Astrocyte of the hippocampus (primary cell): ENCODE measurements around the gene ATP6AP1.
"Not testable (repeated sequence)": the region's sequence is repeated elsewhere in the genome, so short reads cannot be mapped to it uniquely, and the experiment has no call there.

Experiments used
- DNase-seq: peaks from one replicate; pipeline ENCODE4 v3.0.0; 2011; ENCODE audit warnings: low read depth, low spot score

ATP6AP1 gene, protein sequence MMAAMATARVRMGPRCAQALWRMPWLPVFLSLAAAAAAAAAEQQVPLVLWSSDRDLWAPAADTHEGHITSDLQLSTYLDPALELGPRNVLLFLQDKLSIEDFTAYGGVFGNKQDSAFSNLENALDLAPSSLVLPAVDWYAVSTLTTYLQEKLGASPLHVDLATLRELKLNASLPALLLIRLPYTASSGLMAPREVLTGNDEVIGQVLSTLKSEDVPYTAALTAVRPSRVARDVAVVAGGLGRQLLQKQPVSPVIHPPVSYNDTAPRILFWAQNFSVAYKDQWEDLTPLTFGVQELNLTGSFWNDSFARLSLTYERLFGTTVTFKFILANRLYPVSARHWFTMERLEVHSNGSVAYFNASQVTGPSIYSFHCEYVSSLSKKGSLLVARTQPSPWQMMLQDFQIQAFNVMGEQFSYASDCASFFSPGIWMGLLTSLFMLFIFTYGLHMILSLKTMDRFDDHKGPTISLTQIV

DNA sequence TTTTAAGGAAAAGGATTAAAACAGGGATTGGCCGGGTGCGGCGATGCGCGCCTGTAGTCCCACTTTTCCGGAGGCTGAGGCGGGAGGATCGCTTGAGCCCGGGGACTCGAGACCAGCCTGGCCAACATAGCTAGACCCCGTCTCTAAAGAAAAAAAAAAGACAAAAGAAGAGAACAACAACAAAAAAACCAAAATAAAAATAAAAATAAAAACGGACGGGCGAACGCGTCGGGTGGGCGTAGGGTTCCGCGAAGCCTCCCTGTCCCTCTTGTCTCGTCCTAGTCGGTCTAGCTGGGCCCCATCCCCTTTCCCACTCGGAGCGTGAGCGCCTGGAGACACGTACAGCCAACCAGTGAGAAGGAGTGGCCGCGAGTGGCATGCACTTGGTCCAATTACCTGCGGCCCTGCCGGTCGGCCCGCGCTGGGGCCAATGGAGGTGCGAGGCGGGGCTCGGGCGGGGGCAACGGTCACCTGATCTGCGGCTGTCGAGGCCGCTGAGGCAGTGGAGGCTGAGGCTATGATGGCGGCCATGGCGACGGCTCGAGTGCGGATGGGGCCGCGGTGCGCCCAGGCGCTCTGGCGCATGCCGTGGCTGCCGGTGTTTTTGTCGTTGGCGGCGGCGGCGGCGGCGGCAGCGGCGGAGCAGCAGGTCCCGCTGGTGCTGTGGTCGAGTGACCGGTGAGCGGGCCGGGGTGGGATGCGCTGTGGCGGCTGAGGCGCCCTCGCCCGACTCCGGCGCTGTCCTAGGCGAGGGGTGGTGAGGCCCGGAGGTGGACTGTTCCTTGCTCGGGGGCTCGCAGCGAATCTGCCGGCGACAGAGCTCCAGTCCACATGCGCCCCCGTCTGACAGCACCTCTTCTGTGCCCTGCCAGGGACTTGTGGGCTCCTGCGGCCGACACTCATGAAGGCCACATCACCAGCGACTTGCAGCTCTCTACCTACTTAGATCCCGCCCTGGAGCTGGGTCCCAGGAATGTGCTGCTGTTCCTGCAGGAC lies at the start of gene ATP6AP1:
TSS of gene ATP6AP1 (plus strand) at position 502 of the 996 bp plus-strand sequence. CDS start at position 518, 16 bp downstream.
- peak; percentile 96 for DNase-seq

DNA sequence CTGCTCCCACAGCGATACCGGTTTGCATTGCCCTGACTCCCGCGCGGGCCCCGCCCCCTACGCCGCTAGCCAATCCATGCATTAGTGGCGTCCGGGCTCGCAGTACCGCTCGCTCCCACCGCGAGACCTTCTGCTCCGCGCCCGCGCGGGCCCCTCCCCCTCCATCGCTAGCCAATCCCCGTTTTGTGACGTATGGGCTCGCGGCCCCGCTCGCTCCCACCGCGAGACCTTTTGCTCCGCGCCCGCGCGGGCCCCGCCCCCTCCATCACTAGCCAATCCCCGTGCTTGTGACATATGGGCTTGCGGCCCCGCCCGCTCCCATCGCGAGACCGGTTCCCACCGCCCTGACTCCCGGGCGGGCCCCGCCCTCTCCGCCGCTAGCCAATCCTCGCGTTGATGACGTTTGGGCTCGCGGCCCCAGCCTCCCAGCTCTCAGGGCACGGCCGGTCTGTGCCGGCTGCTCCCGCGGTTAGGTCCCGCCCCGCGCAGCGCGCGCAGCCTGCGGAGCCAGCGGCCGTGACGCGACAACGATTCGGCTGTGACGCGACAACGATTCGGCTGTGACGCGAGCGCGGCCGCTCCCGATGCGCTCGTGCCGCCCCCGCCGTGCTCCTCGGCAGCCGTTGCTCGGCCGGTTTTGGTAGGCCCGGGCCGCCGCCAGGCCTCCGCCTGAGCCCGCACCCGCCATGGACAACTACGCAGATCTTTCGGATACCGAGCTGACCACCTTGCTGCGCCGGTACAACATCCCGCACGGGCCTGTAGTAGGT lies 49.5 kb upstream of the ATP6AP1 start, which contains the start of gene EMD:
TSS of gene EMD (plus strand) at position 497 of the 770 bp plus-strand sequence. CDS start at position 687, 190 bp downstream.
- DNase-seq = peak; percentile 98

DNA sequence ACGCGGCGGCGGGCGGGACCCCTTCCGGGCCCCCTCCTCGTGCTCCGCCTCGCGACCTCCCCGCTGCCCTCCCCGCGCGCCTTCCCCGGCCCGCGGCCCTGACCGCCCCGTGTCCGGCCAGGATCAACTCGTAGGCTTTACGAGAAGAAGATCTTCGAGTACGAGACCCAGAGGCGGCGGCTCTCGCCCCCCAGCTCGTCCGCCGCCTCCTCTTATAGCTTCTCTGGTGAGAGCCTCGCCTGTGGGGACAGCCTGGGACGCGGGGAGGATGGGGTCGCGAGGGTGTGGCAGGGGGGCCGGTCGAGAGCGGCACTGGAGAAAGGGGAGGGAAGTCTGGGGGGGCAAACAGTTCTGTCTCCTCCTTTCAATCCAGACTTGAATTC lies 48.9 kb upstream of the ATP6AP1 start:
- no peak for DNase-seq

DNA sequence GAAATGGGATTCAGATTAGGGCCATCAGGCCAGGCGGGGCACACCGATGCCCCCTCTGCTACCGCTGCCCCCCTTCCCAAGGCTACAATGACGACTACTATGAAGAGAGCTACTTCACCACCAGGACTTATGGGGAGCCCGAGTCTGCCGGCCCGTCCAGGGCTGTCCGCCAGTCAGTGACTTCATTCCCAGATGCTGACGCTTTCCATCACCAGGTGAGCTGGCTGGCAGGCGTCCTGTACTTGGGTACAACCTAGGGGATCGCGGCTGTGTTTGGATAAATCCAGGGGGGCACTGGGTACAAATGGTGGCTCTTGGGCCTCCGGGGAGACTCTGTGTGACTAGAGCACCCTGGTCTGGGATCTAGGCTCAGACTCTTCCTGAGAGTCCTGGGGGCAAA lies 48.3 kb upstream of the ATP6AP1 start:
- DNase-seq = no peak

DNA sequence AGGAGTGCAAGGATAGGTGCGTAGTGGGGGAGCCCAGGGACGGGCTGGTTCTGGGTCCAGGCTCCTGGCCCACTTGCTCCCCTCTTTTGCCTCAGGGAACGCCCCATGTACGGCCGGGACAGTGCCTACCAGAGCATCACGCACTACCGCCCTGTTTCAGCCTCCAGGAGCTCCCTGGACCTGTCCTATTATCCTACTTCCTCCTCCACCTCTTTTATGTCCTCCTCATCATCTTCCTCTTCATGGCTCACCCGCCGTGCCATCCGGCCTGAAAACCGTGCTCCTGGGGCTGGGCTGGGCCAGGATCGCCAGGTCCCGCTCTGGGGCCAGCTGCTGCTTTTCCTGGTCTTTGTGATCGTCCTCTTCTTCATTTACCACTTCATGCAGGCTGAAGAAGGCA lies 47.7 kb upstream of the ATP6AP1 start:
- DNase-seq = no peak

DNA sequence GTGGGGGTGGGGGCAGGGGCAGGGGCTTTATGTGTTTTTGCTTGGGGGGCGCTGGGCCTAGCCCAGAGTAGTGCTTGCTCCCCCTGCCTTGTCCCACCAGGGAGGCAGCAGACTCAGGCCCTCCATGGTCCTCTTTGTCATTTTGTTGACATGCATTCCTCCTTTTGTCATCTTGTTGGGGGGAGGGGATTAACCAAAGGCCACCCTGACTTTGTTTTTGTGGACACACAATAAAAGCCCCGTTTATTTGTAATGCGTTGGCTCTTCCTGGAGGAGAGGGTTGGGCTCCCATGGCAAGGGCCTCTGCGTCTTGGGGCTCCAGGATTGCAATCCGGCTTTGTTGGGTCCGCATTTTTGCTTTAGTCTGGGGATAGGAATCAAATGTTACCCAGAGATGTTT lies 47.2 kb upstream of the ATP6AP1 start:
- DNase-seq = no peak

DNA sequence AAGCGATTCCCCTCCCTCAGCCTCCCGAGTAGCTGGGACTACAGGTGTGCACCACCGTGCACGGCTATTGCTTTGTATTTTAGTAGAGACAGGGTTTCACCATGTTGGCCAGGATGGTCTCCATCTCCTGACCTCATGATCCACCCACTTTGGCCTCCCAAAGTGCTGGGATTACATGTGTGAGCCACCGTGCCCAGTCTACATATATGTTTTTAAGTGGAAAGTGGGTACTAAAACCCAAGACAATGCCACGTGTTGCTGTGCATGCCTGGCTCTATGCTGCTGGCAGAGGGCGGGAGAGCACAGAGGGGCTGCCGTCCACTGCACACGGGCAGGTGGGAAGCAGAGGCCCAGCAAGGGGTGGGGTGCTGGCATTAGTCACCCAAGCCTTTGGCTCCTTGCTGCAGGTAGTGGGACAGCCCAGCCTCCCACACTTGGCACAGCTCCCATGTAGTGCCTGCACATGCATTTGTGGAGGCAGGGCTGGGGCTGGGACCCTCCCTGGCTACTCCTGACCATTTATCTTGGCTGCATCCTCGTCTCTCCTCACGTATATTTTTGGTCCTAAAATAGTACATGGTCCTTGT lies 45.9 kb upstream of the ATP6AP1 start:
- DNase-seq = no peak

DNA sequence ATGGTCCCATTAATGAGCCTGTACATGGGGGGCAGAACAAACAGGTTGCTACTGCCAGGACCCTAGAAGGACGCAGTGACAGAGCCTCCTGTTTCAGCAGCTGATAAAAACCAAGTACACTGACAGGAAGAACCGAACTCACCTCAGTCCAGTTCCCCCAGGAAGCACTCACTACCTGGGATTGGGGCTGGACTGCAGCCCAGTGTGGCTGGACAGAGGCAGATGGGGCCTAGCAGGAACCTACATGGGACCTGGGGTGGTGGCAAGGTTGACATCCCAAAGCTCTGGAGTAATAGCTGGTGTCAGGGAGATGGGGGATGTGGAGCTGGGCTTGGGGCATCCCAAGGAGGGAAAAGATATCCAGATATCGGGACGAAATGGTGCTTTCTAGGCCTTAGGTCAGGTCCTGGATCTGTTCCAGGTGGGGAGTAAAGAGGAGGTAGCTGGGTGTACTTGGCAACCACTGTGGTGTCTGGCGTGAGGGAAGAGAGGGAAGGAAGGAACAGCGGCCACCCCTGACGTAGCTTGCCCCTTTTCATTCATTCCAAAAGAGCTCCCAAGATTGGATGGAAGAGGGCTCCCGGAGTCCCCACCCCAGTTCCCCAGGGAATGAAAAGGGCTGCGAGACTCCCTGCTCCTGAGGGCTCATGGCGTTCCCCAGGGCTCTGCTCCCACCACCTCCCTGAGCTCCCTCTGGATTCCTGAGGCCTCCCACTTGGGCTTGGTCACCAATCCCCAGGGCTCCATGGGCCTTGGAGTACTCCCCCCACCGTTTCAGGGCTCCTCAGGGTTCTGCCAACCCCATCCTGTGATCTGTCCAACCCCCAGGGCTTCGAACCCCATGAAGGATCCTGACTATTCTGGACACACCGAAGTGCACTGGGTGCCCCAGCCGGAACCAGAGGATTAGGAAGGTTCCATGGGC lies 44.9 kb upstream of the ATP6AP1 start:
- DNase-seq = no peak

DNA sequence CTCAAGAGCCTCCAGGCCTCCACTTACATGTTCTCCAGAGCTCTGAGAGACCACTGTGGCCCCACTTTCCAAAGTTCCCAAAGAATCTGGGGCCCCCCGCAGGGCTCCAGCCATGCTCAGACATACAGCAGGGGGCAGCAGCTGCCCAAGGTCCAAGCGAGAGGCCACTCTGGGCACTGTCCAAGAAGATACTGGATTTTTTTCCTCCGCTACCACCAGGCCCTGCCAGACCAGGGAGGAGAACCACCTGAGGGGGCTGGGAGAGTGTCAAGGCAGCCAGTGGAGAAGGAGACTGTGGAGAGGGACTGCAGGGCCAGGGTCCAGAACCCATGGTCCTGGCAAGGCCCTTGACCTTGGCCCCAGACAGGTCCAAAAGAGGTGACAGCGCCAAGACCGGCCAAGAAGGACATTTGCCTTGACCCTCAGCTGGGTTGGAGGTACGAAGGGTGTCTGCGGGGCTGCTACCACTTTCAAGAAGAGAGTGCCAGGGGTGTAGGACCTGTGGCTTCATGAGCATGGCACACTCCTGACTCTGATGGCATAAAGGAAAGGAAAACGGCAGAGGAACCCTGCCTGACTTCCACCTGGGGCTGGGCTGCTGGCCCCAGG lies 44.1 kb upstream of the ATP6AP1 start:
- peak; percentile 33 for DNase-seq

DNA sequence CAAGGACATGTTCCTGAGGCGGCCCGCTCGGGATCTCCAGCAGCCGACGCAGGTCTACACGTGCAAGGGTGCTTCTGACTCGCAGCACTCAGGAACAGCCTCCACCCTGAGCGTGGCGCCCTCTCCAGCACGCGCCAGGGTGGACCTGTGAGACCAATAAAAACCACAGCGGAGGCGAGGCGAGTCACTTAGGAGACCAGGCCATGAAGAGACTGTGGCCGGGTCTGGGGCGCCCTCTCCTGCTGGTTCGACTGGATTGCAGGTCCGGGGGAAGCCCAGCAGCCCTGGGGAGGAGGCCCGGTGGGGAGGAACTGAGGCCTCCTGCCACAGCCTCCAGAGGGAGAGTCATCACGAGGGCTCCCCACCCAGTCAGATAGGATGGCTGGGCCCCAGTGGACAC lies 40.4 kb upstream of the ATP6AP1 start:
- not testable (repeated sequence) for DNase-seq

DNA sequence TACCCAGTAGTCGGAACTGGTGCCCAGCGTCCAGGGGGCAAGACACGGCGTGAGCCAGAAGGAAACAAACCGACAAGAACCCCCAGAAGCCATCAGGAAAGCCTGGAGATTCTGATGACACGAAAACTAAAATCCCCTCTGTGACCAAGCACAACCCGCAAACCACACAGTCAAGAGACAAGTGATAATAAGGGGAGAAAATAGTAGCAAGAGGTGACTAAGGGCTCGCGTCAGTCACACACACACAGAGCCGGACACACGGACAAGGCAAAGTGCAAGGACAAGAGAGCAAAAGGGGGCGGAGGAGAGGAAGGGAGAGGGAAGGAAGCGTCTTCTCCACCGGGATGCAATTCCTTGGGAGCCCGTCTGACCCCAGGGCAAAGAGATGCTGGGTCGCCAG lies 39.8 kb upstream of the ATP6AP1 start:
- DNase-seq = not testable (repeated sequence)

DNA sequence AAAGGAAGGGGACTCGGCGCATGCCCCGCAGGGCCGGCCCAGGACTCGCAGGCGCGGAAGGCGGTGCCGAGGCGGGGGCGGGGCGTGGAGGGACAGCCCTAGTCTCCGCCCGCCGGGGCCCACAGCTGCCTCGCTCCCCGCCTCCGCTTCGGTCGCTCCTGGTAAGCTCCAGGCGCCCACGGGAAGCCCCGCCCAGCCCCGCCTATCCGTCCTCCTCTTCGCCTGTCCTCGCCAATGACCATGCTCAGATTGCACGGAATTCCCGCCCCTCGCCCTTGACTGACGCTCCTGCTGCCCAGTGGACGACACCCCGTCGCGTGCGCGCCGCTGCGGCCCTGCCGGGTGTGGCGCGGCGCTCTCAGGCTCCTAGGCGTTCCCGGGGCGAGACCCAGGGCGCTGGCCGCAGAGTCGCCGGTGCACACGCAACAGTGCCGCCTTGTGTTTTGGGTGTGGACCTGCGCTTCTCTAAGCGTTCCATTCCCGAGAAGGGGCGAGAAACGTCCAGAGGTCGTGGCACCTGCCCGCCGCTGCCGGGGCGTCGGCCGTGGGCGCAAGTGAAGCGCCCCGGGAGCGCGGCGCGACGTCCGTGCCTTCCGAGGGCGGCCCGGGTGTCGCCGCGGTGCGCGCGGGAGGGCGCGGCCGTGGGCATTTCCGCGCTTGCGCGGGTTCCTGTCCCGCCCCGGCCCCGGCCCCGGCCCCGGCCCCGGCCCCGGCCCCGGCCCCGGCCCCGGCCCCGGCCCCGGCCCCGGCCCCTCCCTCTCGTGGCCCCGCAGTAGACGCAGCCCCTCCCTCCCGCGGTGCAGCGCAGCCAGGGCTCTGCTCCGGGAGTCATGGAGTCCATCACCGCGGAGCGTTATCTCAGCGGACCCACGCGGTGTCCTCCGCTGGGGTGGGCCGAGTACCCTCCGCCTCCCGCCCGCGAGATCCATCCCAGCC lies 38.4 kb upstream of the ATP6AP1 start:
- not testable (repeated sequence) for DNase-seq

DNA sequence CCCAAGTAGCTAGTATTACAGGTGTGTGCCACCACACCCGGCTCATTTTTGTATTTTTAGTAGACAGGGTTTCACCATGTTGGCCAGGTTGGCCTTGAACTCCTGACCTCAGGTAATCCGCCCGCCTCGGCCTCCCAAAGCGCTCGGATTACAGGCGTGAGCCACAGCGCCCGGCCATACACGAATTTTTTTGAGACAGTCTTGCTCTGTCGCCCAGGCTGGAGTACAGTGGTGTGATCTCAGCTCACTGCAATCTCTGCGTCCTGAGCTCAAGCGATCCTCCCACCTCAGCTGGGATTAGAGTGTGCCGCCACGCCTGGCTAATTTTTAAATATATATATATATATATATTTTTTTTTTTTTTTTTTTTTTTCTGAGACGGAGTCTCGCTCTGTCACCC lies 32.1 kb upstream of the ATP6AP1 start:
- DNase-seq = not testable (repeated sequence)

DNA sequence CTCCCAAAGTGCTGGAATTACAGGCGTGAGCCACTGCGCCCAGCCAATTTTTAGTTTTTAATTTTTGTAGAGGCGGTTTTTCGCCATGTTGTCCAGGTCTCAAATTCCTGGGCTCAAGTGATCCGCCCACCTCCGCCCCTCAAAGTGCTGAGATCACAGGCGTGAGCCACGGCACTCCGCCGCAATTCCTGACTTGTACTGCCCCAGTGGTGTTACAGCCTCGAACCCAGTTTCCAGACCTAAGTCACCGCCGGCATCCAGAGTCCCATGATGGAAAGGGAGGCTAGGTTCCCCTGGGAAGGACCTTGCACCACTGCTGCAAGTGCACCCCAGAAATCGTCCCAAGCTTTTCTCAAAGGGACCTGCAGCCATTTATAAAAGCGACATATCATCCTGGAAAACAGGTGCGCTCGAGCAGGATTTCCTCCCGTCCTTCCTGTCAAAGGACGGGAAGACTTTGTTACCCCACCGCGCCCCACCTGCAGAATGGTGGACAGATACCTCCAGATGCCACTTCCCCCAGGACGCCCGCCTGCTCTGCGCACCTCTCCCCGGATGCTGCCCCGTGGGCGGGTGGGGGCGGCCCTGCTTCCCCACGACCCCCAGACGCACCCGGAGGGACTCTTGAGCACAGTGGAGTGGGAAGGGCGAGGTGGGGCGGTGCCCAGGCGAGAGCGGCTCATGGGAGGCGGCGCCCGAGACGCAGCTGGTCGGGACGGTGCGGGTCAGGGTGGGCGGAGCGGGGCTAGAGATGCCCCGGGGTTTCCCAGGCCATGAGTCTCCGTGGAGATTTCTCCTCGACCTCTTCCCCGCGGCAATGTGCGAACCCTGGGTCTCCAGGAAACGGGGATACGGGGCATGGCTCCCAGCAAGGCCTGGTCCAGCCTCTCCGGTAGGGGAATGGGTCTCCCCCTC lies 31.2 kb upstream of the ATP6AP1 start:
- peak; percentile 69 for DNase-seq

DNA sequence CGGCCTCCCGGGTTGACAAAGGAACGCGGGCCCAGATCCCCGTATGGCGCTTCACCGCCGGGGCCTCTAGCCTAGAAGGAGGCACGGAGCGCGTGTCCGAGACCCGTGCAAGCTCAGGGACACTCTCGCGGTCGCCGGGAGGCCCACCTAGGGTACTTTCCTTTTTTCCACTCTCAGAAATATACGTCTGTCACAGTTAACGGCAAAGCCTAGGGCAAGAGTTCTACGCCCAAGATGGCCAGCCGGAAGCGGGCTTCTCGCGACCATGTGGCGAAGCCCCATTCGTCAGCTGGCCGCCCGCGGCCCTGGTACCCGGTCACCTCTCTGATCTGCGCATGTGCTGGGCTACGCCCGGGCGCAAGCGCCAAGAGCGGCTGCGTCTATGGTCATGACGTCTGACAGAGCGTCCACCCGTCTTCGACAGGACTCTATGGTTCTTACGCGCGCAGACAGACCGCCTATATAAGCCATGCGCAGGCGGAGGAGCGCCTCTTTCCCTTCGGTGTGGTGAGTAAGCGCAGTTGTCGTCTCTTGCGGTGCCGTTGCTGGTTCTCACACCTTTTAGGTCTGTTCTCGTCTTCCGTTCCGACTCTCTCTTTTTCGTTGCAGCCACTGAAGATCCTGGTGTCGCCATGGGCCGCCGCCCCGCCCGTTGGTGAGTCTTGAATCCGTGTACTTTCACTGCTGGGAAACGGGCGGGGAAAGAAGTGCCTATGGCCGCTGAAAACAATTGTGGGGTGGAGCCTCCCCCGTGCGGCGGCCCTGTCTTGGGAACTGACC lies 30.4 kb upstream of the ATP6AP1 start, which contains the start of gene RPL10:
TSS of gene RPL10 (plus strand) at position 490 of the 780 bp plus-strand sequence. CDS start at position 633, 143 bp downstream.
- peak; percentile 97 for DNase-seq
